Loucy (cell line): ENCODE data around the gene JPH3.

Experiments used
- CTCF ChIP-seq: fragments of 200-600 bp; sonication (generic); conservative IDR thresholded peaks from 2 replicates; pipeline ENCODE4 v1.5.1; 2014; ENCODE audit warnings: mild to moderate bottlenecking, antibody characterized with exemption, low read length
- EZH2phosphoT487 ChIP-seq: fragments of 200-600 bp; IDR thresholded peaks from 2 replicates; pipeline ENCODE4 v1.6.1; 2018; ENCODE audit warnings: antibody characterized with exemption, mild to moderate bottlenecking, moderate library complexity, borderline replicate concordance

DNA sequence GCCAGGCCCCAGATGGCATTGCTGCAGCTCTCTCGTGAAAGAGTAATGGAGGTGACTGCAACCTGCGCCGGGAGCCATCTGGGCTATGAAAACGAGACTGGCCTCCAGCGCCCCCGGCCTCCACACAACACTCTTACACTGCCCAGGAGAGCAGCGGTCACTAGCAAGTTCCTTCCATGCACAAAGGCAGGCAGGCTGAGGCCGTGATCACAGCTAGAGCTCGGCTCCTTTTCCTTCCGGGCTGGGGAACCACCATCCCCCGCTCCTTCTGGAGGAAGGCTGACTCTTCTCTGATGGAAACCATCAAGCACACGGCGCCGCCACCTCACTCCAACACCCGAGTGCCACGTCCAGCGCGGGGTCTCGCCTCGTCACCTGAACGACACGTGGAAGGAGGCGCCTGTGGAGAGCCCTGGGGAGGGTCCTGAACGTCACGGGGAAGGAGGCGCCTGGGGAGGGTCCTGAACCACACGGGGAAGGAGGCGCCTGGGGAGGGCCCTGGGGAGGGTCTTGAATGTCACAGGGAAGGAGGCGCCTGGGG, 101.6 kb downstream of the JPH3 start:
- TF ChIP-seq CTCF = no peak
- TF ChIP-seq EZH2phosphoT487 = no peak
